ENCODE results near the gene CA11.

GRCh38 chr19:48618278-48618915, 27.6 kb downstream of the CA11 start:
- TF ChIP-seq EZH2 (IDR thresholded peaks at IDR 0.05; ENCODE audit: borderline replicate concordance, low read depth, low read length, poor library complexity, severe bottlenecking) (no peak), CTCF (conservative IDR thresholded peaks at IDR 0.05; ENCODE audit: low read depth, low read length) (no peak)

All from A673 (cell line).